Erythroblast (primary cell): Measurements from ENCODE around the gene CRYBG3.

Source experiments
- GATA1 ChIP-seq: IDR thresholded peaks from 2 replicates; pipeline ENCODE4 v1.6.1; 2011; ENCODE audit warnings: low read depth, mild to moderate bottlenecking, control low read depth, low read length, moderate library complexity
- POLR2A ChIP-seq: IDR thresholded peaks from 2 replicates; pipeline ENCODE4 v1.6.1; 2011; ENCODE audit warnings: mild to moderate bottlenecking, low read length

- TF ChIP-seq GATA1 (no peak), POLR2A (no peak)
Measured at GRCh38 chr3:97830638-97831037, 8.8 kb downstream of the CRYBG3 start.
